HuH-7.5 (cell line): Measurements from ENCODE around the gene TOR1A.
A peak's percentile ranks its signal among the peaks of the same experiment; 100 is the strongest.
"Not testable (repeated sequence)": the region's sequence is repeated elsewhere in the genome, so short reads cannot be mapped to it uniquely, and the experiment has no call there.

Source experiments
- DNase-seq: peaks from one replicate; pipeline ENCODE4 v3.0.0; 2011; ENCODE audit warnings: low spot score

Gene TOR1A

DNA sequence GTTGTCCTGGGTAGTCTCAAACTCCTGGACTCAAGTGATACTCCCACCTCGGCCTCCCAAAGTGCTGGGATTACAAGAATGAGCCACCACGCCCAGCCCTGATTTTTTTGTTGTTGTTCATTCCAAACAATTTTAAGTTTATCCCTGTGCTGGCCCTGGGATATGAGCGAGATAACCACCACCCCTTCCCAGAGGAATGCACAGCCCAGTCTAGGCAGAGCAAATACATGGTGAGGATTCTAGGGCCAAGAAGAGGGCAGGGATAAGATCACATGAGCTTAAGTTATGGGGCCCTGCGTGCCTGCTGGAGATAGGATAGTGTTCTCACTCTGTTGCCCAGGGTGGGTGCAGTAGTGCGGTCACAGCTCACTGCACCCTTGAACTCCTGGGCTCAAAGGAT is 42.0 kb downstream of the TOR1A start:
- DNase-seq: no peak

DNA sequence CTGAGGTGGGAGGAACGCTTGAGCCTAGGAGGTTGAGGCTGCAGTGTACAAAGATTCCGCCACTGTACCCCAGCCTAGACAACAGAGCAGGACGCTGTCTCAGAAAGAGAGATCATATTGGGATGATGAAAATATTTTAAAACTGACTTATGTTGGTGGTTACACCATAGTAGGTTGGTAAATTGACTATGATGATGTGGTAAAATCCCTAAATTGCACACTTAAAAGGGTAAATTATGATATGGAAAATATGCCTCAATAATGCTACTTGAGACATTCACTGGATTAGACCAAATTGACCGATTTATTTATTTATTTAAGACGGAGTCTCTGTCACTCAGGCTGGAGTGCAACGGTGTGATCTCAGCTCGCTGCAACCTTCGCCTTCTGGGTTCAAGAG is 42.8 kb downstream of the TOR1A start:
- no peak for DNase-seq

DNA sequence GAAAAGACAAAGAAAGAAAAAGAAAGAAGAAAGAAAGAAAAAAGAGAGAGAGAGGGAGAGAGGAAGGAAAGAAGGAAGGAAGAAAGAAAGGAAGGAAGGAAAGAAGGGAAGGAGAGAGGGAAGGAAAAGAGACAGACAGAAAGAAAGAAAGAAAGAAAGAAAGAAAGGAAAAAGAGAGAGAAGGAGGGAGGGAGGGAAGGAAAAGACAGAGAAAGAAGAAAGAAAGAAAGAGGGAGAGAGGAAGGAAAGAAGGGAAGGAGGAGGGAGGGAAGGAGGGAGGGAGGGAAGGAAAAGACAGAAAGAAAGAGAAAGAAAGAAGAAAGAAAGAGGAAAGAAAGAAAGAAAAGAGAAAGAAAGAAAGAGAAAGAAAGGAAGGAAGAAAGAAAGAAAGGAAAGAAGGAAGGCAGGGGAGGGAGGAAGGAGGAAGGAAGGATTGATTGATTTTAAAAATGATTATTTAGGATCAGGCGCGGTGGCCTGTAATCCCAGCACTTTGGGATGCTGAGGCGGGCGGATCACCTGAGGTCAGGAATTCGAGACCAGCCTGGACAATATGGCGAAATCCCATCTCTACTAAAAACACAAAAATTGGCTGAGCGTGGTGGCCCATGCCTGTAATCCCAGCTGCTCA is 44.3 kb downstream of the TOR1A start:
- no peak for DNase-seq

DNA sequence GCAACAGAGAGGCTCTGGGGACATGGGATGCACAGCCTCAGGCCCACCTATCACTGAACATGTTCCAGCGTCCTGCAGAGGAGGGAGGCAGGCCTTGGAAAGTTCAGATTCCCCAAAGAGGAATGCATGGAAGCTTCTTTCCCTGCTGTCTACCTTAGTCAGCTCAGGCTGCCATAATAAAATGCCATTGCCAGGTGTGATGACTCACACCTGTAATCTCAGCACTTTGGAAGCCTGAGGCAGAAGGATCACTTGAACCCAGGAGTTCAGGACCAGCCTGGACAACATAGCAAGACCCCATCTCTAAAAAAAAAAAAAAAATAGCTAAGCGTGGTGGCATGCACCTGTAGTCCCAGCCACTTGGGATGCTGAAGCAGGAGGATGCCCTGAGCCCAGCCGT is 45.5 kb downstream of the TOR1A start:
- DNase-seq: no peak

DNA sequence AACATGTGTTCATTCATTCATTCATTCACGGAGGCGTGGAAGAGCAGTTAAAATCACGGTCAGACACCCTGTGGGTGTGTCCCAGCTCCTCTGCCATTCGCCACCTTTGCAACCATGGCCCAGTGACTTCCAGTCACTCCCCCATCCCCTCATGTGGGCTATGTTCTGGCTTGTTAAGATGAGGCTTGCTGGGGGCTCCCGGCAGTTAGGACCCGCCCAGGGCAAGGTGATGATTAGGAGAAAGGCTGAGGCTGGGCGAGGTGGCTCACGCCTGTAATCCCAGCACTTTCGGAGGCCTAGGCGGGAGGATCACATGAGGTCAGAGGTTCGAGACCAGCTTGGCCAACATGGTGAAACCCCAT is 46.2 kb downstream of the TOR1A start:
- DNase-seq: no peak

DNA sequence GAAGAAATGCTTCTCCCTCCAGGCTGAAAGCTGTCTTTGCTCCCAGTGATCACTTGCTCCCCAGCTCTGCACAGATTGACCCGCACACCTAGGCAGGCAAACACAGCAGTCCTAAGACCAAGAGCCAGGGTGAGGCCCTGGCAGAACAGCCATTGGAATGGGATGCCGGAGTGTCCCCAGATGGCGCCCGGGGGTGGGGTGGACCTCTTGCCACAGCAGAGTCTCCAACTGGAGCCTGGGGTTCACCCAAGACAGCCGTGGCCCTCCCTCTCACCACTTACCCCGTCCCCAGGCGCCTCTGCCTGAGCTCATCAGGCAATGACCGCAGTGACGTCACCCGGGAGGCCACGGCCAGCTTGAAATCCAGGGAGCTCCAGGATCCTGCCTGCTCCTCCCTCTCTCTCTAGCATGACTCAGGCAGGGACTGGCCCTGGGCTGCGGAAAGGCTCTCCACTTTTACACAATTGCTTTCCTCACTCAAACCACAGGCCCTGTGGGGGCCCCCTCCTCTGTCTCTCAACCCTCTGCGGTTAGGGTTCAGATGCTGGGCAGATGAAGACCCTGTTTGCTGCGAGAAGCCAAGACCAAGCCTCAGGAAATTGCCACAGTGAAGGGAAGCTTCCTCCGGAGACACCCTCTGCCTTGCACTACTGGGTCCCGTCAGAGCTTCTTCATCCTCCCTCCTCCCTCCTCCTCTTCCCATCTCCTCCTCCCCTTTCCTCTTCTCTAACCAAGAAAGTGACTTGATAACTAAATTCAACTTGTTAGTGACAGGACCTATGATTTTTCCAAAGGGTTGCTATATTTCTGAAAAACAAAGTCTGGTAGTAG is 46.8 kb downstream of the TOR1A start:
- DNase-seq: peak; percentile 57

DNA sequence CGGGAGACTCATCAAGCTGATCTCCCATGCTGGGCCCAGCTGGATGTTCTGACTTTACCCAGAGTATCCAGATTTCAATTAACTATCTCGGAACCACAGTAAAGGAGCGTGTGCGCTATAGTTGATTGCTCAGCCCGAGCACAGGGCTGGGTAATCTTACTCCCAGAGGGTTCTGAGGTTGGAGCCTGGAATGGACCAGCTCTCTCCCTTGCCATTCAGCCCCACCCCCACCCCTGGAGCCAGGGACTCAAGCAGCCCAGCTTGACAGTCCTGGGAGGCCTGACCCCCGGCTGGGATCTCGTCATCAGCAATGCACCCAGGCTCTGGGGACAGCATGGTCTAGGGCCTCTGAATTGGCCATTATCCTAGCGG is 47.4 kb downstream of the TOR1A start:
- no peak for DNase-seq

DNA sequence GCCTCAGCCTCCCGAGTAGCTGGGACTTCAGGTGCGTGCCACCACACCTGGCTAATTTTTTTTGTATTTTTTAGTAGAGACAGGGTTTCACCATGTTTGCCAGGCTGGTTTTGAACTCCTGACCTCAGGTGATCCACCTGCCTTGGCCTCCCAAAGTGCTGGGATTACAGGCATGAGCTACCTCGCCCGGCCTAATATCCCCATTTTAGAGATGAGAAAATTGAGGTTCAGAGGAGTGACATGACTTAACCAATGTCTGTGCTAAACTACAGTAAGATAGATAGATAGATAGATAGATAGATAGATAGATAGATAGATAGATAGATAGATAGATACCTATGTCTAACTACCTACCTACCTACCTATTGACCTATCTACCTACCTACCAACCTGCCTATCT is 47.8 kb downstream of the TOR1A start:
- not testable (repeated sequence) for DNase-seq

DNA sequence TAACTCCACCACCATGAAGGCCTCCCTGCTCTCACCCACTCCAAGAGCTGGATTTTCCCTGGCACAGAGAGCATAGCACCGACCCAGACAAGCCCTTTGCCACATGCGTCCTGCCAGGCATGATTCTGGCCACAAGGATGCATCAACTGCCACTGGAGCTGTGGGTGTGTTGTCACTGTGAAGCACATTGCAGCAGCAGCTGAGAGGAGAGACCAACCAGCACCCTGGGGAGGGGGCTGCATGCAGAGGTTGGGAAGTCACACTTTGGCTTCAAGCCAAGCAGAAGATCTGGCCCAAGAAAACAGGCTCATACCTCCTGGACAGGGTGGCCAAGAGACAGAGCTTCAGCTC is 48.5 kb downstream of the TOR1A start:
- no peak for DNase-seq

DNA sequence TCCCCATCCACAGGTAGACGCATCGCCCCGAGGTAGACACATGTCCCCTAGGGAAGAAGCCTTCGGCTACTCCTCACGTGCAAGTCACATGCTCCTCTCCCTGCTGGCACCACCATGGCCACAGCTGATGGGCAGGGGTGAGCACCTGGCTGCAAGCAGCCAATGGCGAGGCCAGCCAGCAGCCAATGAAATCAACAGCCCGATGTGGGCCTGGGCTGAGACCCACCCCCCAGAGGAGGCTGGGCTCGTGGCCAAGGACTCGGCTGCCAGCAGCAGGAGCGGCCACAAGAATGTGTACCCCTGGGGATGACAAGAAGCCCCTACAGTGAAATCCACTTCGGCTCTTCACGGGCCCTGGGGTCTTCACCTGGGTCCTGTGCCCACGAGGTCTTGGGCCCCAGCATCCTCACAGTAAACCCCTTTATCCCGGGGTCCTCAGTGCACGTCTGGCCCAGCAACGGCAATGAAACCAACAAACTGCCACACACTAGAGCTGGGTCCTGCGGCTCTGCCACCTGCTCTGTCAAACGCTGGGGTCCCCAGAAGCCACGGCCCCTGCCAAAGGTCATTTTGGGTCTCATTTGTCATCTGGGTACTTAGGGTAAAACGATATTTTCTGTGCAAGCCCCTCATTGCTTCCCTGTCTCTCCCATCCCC is 49.0 kb downstream of the TOR1A start:
- no peak for DNase-seq

DNA sequence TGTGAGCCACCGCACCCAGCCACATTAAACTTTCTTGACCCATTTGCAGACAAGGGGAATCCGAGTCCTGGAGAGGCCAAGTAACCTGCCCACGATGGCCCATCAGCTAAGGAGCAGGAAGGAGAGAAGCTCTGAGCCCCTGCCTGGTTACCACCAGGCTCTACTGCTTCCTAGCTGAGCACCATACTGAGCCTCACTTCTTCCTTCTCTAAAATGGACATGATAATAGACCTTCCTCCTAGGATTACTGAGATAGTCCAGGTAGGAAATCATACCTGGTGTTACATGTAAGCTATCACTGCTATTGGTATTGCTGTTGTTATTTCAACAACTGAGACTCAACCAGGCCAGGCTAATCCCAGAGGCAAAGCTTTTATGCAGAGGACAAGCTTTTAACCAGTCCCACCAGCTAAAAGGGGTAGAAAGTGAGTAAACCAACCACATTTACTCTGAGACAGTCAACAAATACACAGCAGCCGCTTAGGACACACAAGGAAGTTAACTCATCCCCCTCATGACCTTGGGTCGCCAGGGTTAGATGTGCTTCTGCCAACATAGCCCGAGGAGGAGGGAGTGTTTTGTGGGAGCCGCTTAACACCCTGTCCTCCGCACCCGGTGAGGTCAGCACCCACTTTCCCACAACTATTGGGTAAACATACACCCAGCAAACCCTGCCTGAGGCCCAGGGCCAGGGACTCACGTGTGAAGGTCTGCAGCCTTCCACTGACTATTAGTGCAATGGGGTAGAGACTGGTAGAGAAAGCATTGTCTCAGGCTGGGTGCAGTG is 50.5 kb downstream of the TOR1A start:
- no peak for DNase-seq

DNA sequence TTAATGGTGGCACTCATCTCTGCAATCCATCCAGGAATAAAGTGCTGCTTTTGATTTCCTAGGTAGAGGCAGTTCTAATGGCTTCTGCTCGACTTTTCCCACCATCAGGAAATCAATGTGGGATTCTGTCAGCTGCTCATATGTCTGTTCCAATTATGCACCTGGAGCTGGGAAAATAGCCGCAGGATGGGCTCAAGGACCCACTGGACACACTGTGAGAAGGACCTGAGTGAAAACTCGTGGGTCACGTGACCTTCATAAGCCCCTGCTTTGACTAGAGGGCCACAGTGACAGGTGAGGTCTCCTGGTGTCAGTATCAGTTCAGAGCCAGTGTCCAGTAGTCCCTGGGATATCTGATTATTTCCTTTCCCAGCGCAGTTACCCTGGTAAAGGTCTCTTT is 53.2 kb downstream of the TOR1A start:
- DNase-seq: no peak

DNA sequence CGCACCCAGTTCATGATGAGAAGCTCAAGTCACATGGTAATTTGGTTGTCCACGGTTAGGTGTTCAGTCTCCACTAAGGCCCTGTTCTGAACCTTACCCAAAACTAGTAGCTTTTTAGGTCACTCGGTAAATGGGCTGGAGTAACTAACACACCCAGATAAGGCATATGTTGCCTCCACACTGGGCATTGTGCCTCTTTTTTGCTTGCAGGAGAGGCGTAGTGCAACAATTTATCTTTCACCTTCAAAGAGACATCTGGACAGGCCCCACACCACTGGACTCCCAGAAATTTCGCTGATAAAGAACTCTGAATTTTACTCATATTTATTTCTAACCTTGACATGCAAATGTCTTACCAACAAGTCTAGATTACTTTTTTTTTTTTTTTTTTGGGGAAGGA is 54.3 kb downstream of the TOR1A start:
- no peak for DNase-seq

DNA sequence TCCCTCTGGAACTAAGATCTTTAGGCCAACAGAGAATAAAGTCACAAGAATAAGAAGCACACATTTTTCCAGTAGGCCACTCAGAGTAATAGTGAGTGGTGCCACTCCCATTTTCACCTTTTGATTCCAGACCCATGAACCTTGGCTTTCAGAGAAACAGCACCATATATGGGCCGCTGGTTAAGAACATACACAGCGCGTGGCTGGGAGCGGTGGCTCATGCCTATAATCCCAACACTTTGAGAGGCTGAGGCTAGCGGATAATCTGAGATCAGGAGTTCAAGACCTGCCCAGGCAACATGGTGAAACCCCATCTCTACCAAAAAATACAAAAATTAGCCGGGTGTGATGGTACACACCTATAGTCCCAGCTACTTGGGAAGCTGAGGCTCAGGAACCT is 55.5 kb downstream of the TOR1A start:
- no peak for DNase-seq

DNA sequence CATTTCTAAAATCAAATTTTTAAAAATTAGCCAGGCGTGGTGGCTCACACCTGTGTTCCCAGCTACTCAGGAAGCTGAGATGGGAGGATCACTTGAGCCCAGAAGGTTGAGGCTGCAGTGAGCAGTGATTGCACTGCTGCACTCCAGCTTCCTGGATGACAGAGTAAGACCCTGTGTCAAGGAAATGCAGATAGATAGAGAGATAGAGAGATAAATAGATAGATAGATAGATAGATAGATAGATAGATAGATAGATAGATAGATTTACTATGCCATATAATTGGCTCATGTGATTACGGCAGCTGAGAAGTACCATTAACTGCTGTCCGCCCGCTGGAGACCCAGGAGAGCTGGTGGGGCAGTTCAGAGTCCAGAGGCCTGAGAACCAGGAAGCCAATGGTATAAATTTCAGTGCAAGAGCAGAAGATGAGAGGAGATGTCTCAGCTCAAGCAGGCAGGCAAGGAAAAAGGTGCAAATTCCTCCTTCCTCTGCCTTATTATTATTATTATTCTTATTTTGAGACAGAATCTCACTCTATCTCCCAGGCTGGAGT is 58.1 kb downstream of the TOR1A start:
- no peak for DNase-seq

DNA sequence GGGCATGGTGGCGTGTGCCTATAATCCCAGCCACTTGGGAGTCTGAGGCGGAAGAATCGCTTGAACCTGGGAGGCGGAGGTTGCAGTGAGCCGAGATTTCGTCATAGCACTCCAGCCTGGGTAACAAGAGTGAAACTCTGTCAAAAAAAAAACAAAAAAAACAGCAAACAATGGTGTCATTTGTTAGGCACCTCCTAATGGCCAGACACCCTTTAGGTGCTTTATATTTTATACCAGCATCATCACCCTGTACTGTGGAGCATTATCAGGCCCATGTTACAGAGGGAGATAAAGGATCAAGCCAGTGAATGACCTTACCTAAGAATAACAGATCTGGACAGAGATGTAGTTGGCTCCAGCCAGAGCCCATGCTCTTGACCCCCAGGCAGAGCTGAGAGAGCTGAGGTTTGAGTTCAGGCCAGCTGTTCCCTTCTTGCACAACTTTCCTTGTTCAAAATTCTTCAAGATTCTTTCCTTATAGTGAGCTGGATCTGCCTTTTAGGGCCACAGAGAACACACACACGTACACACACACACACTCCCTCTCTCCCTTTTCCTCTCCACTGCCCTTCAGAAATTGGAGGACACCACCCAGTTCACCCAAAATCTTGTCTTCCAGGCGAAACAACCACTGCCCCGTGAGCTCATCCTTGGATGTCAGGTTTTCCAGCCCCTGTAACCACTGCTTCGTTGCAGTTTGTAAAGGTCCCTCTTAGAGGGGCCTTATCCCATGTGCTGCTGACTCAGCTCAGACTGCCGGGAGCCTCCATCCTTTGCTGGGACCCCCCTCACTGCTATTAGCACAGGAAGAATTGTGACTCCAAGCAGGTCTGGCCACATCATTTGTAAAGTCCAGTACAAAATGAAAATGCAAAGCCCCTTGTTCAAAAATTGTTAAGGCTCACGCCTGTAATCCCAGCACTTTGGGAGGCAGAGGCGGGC is 60.7 kb downstream of the TOR1A start:
- DNase-seq: no peak
